Lower lobe of right lung (tissue), 2 donors: ENCODE measurements around the gene GFPT1. TPM values are rescaled to one million over a fixed set of nuclear protein-coding genes. Genes with fewer than 3 reads are reported as not detected.

Source experiments
- ATAC-seq, 2 donors: fragments of 200-7000 bp; cut with Tn5 transposase; one replicate each; pipeline ENCODE4 v1.9.1; 2020 to 2022; ENCODE audit warnings: mild to moderate bottlenecking in 2 of 2, moderate library complexity in 2 of 2
- DNase-seq: peaks from one replicate; pipeline ENCODE4 v3.0.0-alpha.2; 2020
- H3K27ac ChIP-seq: fragments of 200-600 bp; one replicate; pipeline ENCODE4 v1.8.0; 2022
- H3K27me3 ChIP-seq: fragments of 200-600 bp; one replicate; pipeline ENCODE4 v1.8.0; 2022; ENCODE audit warnings: low read depth
- H3K36me3 ChIP-seq: fragments of 200-600 bp; one replicate; pipeline ENCODE4 v1.8.0; 2022; ENCODE audit warnings: mild to moderate bottlenecking
- H3K4me1 ChIP-seq: fragments of 200-600 bp; one replicate; pipeline ENCODE4 v1.8.0; 2022
- H3K4me3 ChIP-seq: fragments of 200-600 bp; one replicate; pipeline ENCODE4 v1.8.0; 2022; ENCODE audit warnings: mild to moderate bottlenecking
- H3K9me3 ChIP-seq: fragments of 200-600 bp; one replicate; pipeline ENCODE4 v1.8.0; 2022
- intact Hi-C: fragments of 100-400 bp; cut with DNase I; formaldehyde crosslinking; loops from one replicate; pipeline ENCODE4 v1.11.0; 2022
- total RNA-seq: library from RNA; stranded (reverse); fragmentation: NEBNext Ultra II Directional; extraction: Animal tissue kit (Norgen Biotek cat#: 25700); gene quantifications from one replicate; pipeline ENCODE4 v1.2.1, GENCODE V29; 2021
- TF ChIP-seq, protein P1 (sequence below): fragments of 200-600 bp; IDR thresholded peaks from one replicate; pipeline ENCODE4 v1.8.0; 2022; ENCODE audit warnings: antibody characterized with exemption, mild to moderate bottlenecking
- donor health status: DM: no; HTN: yes; CAD: no; lungs with severe emphysema.

Gene GFPT1
- total RNA-seq, 1 donor from 2014 or later = 59.9 TPM

GRCh38 chr2:69400121-69400520 is 13.1 kb upstream of the GFPT1 start:
- ATAC-seq (no peak), DNase-seq (no peak)
- peaks cover 91% of the 10 kb centered on the region for H3K36me3 ChIP-seq

DNA sequence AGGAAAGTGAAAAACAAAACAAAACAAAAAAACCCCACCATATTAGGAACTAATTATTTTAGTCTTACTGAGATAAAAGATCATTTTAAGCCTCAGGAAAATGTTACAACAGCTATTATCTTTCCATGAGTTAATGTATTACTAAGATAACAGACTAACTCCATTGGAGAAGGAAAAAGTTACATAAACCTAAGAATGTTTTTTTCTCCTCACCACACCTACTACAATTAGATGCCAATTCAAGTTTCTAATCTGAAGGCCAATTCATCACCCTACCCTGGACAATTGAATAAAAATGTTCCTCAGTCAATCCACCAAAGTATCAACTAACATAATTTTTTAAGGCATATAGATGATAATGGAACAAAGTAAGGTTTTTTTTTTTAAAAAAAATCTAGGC is 10.2 kb upstream of the GFPT1 start:
- no peak overlapping the region for H3K27ac ChIP-seq
- no peaks in the 10 kb centered on the region for H3K9me3 ChIP-seq
- DNase-seq (no peak), ATAC-seq (no peak)
- TF ChIP-seq, protein P1, sequence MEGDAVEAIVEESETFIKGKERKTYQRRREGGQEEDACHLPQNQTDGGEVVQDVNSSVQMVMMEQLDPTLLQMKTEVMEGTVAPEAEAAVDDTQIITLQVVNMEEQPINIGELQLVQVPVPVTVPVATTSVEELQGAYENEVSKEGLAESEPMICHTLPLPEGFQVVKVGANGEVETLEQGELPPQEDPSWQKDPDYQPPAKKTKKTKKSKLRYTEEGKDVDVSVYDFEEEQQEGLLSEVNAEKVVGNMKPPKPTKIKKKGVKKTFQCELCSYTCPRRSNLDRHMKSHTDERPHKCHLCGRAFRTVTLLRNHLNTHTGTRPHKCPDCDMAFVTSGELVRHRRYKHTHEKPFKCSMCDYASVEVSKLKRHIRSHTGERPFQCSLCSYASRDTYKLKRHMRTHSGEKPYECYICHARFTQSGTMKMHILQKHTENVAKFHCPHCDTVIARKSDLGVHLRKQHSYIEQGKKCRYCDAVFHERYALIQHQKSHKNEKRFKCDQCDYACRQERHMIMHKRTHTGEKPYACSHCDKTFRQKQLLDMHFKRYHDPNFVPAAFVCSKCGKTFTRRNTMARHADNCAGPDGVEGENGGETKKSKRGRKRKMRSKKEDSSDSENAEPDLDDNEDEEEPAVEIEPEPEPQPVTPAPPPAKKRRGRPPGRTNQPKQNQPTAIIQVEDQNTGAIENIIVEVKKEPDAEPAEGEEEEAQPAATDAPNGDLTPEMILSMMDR = no peak
- H3K27me3 ChIP-seq = no peaks in the 10 kb centered on the region
- peaks cover 76% of the 10 kb centered on the region for H3K36me3 ChIP-seq
- intact Hi-C loops = no loop called here
- H3K4me3 ChIP-seq = no peak overlapping the region
- no peaks in the 10 kb centered on the region for H3K4me1 ChIP-seq

More at GRCh38 chr2:69400121-69400520, 13.1 kb upstream of the GFPT1 start:
- TF ChIP-seq, protein P1 = no peak
- H3K9me3 ChIP-seq = no peaks in the 10 kb centered on the region
- intact Hi-C loops = no loop called here
- no peak overlapping the region for H3K27ac ChIP-seq
- no peaks in the 10 kb centered on the region for H3K27me3 ChIP-seq
- H3K4me1 ChIP-seq = no peaks in the 10 kb centered on the region
- no peak overlapping the region for H3K4me3 ChIP-seq

DNA sequence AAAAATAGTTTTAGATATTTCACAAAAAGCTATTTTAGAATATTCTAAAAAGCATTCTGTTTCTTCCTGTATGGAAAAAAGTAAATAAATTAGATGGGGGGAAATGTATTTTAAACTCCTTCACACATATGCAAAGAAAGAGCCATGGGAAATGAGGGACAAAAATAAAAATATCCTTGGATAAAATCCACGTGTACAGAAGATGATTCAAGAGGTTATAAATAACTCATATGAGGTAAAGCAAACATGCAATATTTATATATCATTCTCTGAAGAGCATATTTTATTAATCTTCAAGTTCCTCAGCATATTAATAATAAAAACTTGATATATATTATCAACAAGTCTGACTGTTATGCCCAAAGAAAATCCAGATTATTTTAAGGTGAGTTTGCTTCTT is 8.8 kb upstream of the GFPT1 start:
- Histone ChIP-seq H3K4me3 (no peak overlapping the region), H3K4me1 (no peaks in the 10 kb centered on the region), H3K27ac (no peak overlapping the region), H3K27me3 (no peaks in the 10 kb centered on the region), H3K9me3 (no peaks in the 10 kb centered on the region), H3K36me3 (peaks cover 66% of the 10 kb centered on the region)
- intact Hi-C loops = no loop called here
- DNase-seq = no peak
- no peak for ATAC-seq
- TF ChIP-seq, protein P1 = no peak

GRCh38 chr2:69393963-69394362 is 6.9 kb upstream of the GFPT1 start:
- no peak for ATAC-seq
- intact Hi-C loops = no loop called here
- DNase-seq = no peak
- Histone ChIP-seq H3K9me3 (no peaks in the 10 kb centered on the region), H3K27me3 (no peaks in the 10 kb centered on the region), H3K27ac (no peak overlapping the region), H3K4me1 (no peaks in the 10 kb centered on the region), H3K4me3 (no peak overlapping the region), H3K36me3 (peaks cover 47% of the 10 kb centered on the region)
- TF ChIP-seq, protein P1 = no peak

DNA sequence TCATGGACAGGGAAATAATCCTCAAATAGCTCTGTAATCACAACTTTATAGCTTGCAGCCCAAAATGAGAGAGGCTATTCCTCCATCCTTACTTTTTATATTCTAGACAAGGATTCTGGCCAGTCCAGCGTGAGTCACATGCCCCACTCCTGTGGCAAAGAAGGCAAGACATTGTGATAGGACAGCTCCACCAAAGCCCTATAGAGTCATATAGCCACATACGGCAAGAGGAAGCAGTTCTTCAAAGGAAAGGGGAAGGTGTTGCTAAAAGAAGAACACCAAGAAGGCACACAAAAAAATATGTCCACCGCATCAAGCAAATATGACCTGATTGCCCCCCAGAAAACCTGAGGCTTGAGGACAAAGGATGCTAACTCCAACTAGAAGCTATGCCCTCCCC is 3.4 kb upstream of the GFPT1 start:
- TF ChIP-seq, protein P1 = no peak
- DNase-seq = no peak
- Histone ChIP-seq H3K36me3 (peaks cover 14% of the 10 kb centered on the region), H3K27me3 (no peaks in the 10 kb centered on the region), H3K9me3 (no peaks in the 10 kb centered on the region), H3K4me1 (peaks cover 16% of the 10 kb centered on the region), H3K27ac (no peak overlapping the region), H3K4me3 (no peak overlapping the region)
- ATAC-seq = no peak
- intact Hi-C loops = no loop called here

DNA sequence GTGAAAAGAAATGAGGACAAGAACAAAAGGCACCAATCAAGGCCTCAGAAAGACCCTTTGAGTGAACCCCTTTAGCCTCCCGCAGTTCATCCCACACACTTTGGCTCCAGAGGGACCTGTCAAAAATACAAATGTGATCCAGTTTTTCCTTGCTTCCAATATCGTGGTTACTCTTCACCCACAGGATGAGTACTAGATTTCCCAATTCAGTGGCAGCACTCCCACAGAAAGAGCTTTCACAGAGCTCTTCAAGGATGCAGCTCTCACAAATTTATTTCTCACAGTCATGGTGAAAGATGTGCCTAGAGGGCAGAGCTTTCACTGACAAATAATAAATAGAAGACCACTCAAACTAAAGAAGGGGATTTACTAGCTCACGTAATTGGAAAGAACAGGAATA is 3.0 kb upstream of the GFPT1 start:
- no peak for DNase-seq
- no peak overlapping the region for H3K4me3 ChIP-seq
- no peaks in the 10 kb centered on the region for H3K27me3 ChIP-seq
- peaks cover 21% of the 10 kb centered on the region for H3K4me1 ChIP-seq
- TF ChIP-seq, protein P1 = no peak
- ATAC-seq = no peak
- H3K36me3 ChIP-seq = peaks cover 13% of the 10 kb centered on the region
- no peak overlapping the region for H3K27ac ChIP-seq
- H3K9me3 ChIP-seq = no peaks in the 10 kb centered on the region
- intact Hi-C loops = no loop called here
